GM18519 (cell line): Measurements from ENCODE around the gene TTBK1.

ENCODE experiments used
- ATAC-seq: cut with Tn5 transposase; IDR thresholded peaks from one replicate; pipeline ENCODE4 v1.9.1; 2021; ENCODE audit warnings: mild to moderate bottlenecking, moderate library complexity; ENCODE audit not compliant: unreplicated experiment, low FRiP score

The TTBK1 gene

DNA sequence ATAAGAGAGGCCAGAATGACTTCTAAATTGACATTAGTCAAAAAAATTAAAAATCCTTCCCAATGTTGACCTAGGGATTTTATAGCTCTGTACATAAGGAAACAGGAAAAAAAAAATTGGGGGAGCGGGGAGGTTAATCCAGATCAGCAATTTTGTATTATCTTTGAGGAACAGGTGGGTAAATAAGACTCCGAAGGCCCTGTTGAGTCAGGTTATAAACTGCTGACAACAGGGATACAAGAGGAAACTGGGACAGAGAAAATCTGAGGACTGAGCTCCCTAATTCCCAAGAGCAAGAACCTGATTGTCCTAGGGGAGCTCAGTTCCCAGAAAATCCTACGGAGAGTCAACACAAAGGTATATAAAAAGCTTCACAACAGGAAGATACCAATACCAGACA lies 92.2 kb downstream of the TTBK1 start:
- no peak for ATAC-seq

DNA sequence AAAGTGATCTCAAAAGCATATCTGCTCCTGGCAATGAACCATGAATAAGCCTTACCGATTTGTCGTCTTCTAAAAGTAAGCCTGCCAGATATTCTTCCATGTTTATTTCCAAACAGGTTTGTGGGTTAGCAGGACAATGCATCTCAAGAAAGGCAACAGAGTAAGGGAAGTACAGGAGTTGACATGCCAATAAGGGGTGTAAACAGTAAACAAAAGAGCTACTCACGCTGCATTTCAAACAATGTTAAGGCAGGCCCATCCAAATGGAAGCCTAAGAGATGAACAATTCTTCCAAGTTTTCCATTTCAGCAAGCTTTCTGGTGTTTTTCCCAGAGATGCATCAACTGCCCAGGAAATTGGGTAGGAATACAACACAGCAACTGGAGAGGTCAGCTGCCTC lies 93.1 kb downstream of the TTBK1 start:
- ATAC-seq: no peak
